B cell (primary cell): ENCODE data around the gene ZNF331. TPM values are rescaled to one million over a fixed set of nuclear protein-coding genes. Genes with fewer than 3 reads are reported as not detected.
"Not testable (repeated sequence)": the region's sequence is repeated elsewhere in the genome, so short reads cannot be mapped to it uniquely, and the experiment has no call there.

Experiments
- ATAC-seq: fragments of 200-7000 bp; cut with Tn5 transposase; one replicate; pipeline ENCODE4 v1.10.0; 2021; ENCODE audit warnings: low read depth, mild to moderate bottlenecking, moderate number of reproducible peaks, moderate library complexity
- CTCF ChIA-PET: fragments of 350-600 bp; sonication (Branson Sonifier 250); formaldehyde crosslinking; loops from one replicate; lab custom pipeline; 2021; ENCODE audit warnings: antibody characterized with exemption, inconsistent platforms; lab: Charles Lee
- POLR2A ChIA-PET: fragments of 350-600 bp; sonication (Branson Sonifier 250); formaldehyde crosslinking; loops from one replicate; lab custom pipeline; 2021; ENCODE audit warnings: antibody characterized with exemption; lab: Charles Lee
- DNase-seq: peaks from one replicate; pipeline ENCODE4 v3.0.0; 2013
- H2AFZ ChIP-seq: 2 replicates; pipeline ENCODE4 v1.6.1; 2012; ENCODE audit warnings: mild to moderate bottlenecking, low read depth, low read length; ENCODE audit not compliant: insufficient read depth, poor library complexity, severe bottlenecking
- H3K27ac ChIP-seq, 2 donors: 1 replicate in 1 of 2; 2 replicates in 1 of 2; pipeline ENCODE4 v1.5.1; 2012 to 2013; ENCODE audit warnings: low read length in 2 of 2, mild to moderate bottlenecking in 2 of 2, moderate library complexity in 1 of 2
- H3K27me3 ChIP-seq, 4 experiments: fragments of 200-600 bp in 1 of 4; sonication (generic) in 1 of 4; replicated peaks in 1 of 4; 1 replicate in 2 of 4; 2 replicates in 2 of 4; pipeline versions ENCODE4 v1.6.1 to v1.7.0; 2013 to 2016; ENCODE audit warnings: low read length in 3 of 4, mild to moderate bottlenecking in 2 of 4, mixed read lengths in 1 of 4, moderate library complexity in 1 of 4; ENCODE audit not compliant: insufficient read depth in 4 of 4, control insufficient read depth in 3 of 4; ENCODE audit errors: control extremely low read depth in 1 of 4
- H3K36me3 ChIP-seq, 2 experiments: replicated peaks in 1 of 2; 1 replicate in 1 of 2; 2 replicates in 1 of 2; pipeline versions ENCODE4 v1.6.1 to v1.7.1; 2013; ENCODE audit warnings: low read length in 1 of 2; ENCODE audit not compliant: insufficient read depth in 2 of 2, control insufficient read depth in 1 of 2; ENCODE audit errors: control extremely low read depth in 1 of 2, extremely low read depth in 1 of 2
- H3K4me1 ChIP-seq, 2 donors: fragments of 200-600 bp in 1 of 2; sonication (generic) in 1 of 2; 1 replicate in 1 of 2; 2 replicates in 1 of 2; pipeline versions ENCODE4 v1.5.1 to v1.6.1; 2013 to 2017; ENCODE audit warnings: low read length in 2 of 2; ENCODE audit not compliant: control insufficient read depth in 2 of 2, insufficient read depth in 2 of 2
- H3K4me2 ChIP-seq: replicated peaks from 2 replicates; pipeline ENCODE3; 2012; ENCODE audit warnings: mild to moderate bottlenecking, low read depth, low read length; ENCODE audit not compliant: poor library complexity, severe bottlenecking
- H3K4me3 ChIP-seq, 5 experiments: fragments of 200-600 bp in 1 of 5; sonication (generic) in 1 of 5; 1 replicate in 3 of 5; 2 replicates in 2 of 5; pipeline versions ENCODE4 v1.5.1 to v1.7.0; 2011 to 2016; ENCODE audit warnings: low read length in 4 of 5, mild to moderate bottlenecking in 4 of 5, low read depth in 2 of 5, control low read depth in 1 of 5, moderate library complexity in 1 of 5; ENCODE audit not compliant: insufficient read depth in 1 of 5; ENCODE audit errors: control extremely low read depth in 1 of 5, extremely low read depth in 1 of 5
- H3K79me2 ChIP-seq: fragments of 200-600 bp; sonication (generic); one replicate; pipeline ENCODE4 v1.6.0; 2016; ENCODE audit warnings: low read length; ENCODE audit not compliant: control insufficient read depth, insufficient read depth
- H3K9ac ChIP-seq: fragments of 200-600 bp; sonication (generic); 2 replicates; pipeline ENCODE4 v1.6.1; 2017; ENCODE audit warnings: mild to moderate bottlenecking, low read length, moderate library complexity
- H3K9me3 ChIP-seq, 3 donors: one replicate each; pipeline versions ENCODE4 v1.6.1 to v1.7.1; 2013; ENCODE audit warnings: low read length in 2 of 3; ENCODE audit not compliant: control insufficient read depth in 2 of 3, insufficient read depth in 1 of 3; ENCODE audit errors: control extremely low read depth in 1 of 3
- H4K20me1 ChIP-seq: 2 replicates; pipeline ENCODE4 v1.6.0; 2012; ENCODE audit warnings: mild to moderate bottlenecking, low read length; ENCODE audit not compliant: insufficient read depth, control insufficient read depth, poor library complexity, severe bottlenecking
- H3K27ac Mint-ChIP-seq: one replicate; pipeline ENCODE4 v1.8.0; 2021; ENCODE audit warnings: mixed read lengths
- H3K27me3 Mint-ChIP-seq: one replicate; pipeline ENCODE4 v1.8.0; 2021; ENCODE audit warnings: mixed read lengths
- H3K4me1 Mint-ChIP-seq: one replicate; pipeline ENCODE4 v1.8.0; 2021; ENCODE audit warnings: mixed read lengths
- H3K4me3 Mint-ChIP-seq: one replicate; pipeline ENCODE4 v1.8.0; 2021; ENCODE audit warnings: mixed read lengths
- H3K9me3 Mint-ChIP-seq: one replicate; pipeline ENCODE4 v1.8.0; 2022; ENCODE audit warnings: mixed read lengths; ENCODE audit not compliant: insufficient read depth
- WGBS: methylation state at CpG from one replicate; pipeline ENCODE4 v1.1.5; 2013; ENCODE audit warnings: missing lambda C conversion rate; ENCODE audit not compliant: insufficient coverage; 5-methylcytosine and 5-hydroxymethylcytosine counted together
- intact Hi-C: fragments of 100-400 bp; cut with micrococcal nuclease; formaldehyde crosslinking; loops from one replicate; pipeline ENCODE4 v1.10.0; 2022
- polyA plus RNA-seq: library from polyadenylated mRNA; depleted of rRNA; stranded (reverse); fragments of >200 nt; gene quantifications from 2 replicates; pipeline ENCODE4 v1.2.3, GENCODE V29; 2012
- total RNA-seq, 2 donors: library from RNA; stranded (reverse); fragments of 120-200 nt in 1 of 2; gene quantifications; 1 replicate in 1 of 2; 2 replicates in 1 of 2; pipeline versions ENCODE4 v1.2.3 to v1.2.4, GENCODE V29; 2013 to 2022

Gene ZNF331
- total and polyA plus RNA-seq, 2 donors (not counting 1 experiment from before 2014, with no cell fraction given) = 21.6 to 60.1 TPM

DNA sequence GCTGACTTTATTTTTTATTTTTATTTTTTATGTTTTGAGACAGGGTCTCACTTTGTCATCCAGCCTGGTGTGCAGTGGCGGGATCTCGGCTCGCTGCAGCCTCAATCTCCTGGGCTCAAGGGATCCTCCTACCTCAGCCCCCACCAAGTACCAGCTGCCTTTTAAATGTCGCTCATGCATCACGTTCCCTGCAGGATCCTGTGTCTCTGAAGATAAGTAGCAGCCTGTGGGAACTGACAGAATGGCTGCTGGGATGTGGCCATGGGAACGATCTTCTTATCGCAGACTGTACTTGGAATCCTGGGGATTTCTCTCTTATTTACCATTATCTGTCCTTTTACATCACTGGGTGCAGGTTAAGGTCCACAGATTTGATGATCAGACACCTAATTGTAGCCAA, 34.8 kb upstream of the ZNF331 start:
- H3K4me1 ChIP-seq, H3K4me3 ChIP-seq, H2AFZ ChIP-seq, H4K20me1 ChIP-seq, H3K4me2 ChIP-seq, H3K79me2 ChIP-seq, CTCF ChIA-PET, H3K27ac ChIP-seq, H3K36me3 ChIP-seq, intact Hi-C loops, H3K9ac ChIP-seq, DNase-seq, H3K27ac Mint-ChIP-seq, H3K4me1 Mint-ChIP-seq, ATAC-seq, H3K4me3 Mint-ChIP-seq, POLR2A ChIA-PET: not testable (repeated sequence)
- peaks cover 0 to 38% (median 3%) of the 10 kb centered on the region in 3 donors for H3K9me3 ChIP-seq
- Mint-ChIP-seq H3K27me3 (peaks cover 20% of the 10 kb centered on the region), H3K9me3 (peaks cover 10% of the 10 kb centered on the region)
- peaks cover 0 to 18% (median 1%) of the 10 kb centered on the region in 4 experiments for H3K27me3 ChIP-seq
- WGBS = no CpG with 5 or more reads among the region's 7 CpGs

GRCh38 chr19:53503671-53504364, 34.1 kb upstream of the ZNF331 start:
- ATAC-seq, H3K4me1 ChIP-seq, H3K4me3 Mint-ChIP-seq, H4K20me1 ChIP-seq, POLR2A ChIA-PET, CTCF ChIA-PET, H3K4me1 Mint-ChIP-seq, H2AFZ ChIP-seq, intact Hi-C loops, H3K9me3 Mint-ChIP-seq, H3K36me3 ChIP-seq, H3K4me3 ChIP-seq, H3K79me2 ChIP-seq, DNase-seq, H3K9ac ChIP-seq, H3K27ac ChIP-seq, H3K4me2 ChIP-seq, H3K27ac Mint-ChIP-seq: not testable (repeated sequence)
- H3K9me3 ChIP-seq = peaks cover 0 to 31% (median 3%) of the 10 kb centered on the region in 3 donors
- no CpG with 5 or more reads among the region's 14 CpGs for WGBS
- H3K27me3 ChIP-seq = peaks cover 0 to 18% (median 1%) of the 10 kb centered on the region in 4 experiments
- H3K27me3 Mint-ChIP-seq = peaks cover 25% of the 10 kb centered on the region

DNA sequence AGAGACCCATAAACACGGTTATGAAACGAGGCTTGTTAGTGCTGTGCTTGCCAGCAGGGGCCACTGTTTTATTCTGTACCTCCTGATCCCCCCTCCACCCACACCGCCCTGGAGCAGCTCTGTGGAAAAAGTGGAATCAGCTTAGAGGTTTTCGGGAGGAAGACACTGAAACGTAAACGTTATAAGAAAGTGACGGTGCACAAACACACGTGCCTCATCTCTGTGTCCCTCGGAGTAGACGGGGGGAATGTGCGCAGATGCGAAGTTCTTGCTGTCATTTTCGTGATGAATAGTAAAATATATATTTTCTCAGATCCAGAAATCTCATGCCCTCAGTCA, 33.6 kb upstream of the ZNF331 start:
- H3K9ac ChIP-seq, H3K36me3 ChIP-seq, H3K4me1 Mint-ChIP-seq, H3K27ac Mint-ChIP-seq, ATAC-seq, H3K4me1 ChIP-seq, POLR2A ChIA-PET, DNase-seq, H3K4me2 ChIP-seq, CTCF ChIA-PET, H4K20me1 ChIP-seq, H3K9me3 Mint-ChIP-seq, H3K27ac ChIP-seq, H3K79me2 ChIP-seq, H2AFZ ChIP-seq, intact Hi-C loops, H3K4me3 ChIP-seq, H3K4me3 Mint-ChIP-seq: not testable (repeated sequence)
- peaks cover 27% of the 10 kb centered on the region for H3K27me3 Mint-ChIP-seq
- 6% methylated on average over 3 of the region's 13 CpGs for WGBS
- Histone ChIP-seq H3K27me3 (peaks cover 0 to 18% (median 1%) of the 10 kb centered on the region in 4 experiments), H3K9me3 (peaks cover 0 to 34% (median 3%) of the 10 kb centered on the region in 3 donors)
